Measurements from ENCODE around the gene ZC3H12C.

ZC3H12C gene

DNA sequence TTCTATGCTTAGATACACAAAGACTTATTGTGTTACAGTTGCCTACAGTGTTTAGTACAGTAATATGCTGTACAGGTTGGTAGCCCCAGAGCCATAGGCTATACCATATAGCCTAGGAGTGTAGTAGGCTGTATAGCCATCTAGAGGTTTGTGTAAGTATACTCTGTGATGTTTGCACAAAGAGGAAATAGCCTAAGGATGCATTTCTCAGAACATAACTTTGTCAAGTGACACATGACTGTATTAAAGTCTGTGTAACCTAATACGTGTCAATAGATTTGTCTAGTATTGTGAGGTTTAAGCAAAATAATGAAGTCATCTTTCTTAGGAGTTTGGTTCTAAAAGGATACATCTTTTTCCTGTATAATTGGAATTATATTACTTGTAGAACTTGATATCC lies 5.5 kb downstream of the ZC3H12C start:
- peak; percentile 11 for DNase-seq (ENCODE audit: low spot score)

DNA sequence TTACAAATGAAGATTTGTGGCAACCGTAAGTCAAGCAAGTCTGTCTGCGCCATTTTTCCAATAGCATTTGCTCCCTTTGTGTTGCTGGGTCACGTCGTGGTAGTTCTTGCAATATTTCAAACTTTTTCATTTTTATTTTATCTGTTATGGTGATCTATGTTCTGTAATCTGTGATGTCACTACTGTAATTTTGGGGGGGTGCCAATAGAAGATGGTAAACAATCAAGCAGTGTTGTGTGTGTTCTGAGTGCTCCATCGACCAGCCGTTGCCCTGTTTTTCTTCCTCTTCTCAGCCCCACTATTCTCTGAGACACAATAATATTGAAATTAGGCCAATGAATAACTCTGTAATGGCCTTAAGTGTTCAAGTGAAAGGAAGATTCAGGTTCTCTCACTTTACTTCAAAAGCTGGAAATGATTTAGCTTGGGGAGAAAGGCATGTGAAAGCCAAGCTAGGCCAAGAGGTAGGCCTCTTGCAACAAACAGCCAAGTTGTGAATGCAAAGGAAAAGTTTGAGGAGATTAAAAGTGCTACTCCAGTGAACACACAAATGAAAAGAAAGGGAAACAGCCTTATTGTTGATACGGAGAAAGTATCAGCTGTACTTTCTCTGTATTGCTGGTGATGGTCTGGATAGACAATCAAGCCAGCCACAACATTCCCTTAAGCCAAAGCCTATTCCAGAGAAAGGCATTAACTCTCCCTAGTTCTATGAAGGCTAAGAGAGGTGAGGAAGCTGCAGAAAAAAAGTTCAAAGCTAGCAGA lies 7.5 kb downstream of the ZC3H12C start:
- no peak for DNase-seq (ENCODE audit: low spot score)

DNA sequence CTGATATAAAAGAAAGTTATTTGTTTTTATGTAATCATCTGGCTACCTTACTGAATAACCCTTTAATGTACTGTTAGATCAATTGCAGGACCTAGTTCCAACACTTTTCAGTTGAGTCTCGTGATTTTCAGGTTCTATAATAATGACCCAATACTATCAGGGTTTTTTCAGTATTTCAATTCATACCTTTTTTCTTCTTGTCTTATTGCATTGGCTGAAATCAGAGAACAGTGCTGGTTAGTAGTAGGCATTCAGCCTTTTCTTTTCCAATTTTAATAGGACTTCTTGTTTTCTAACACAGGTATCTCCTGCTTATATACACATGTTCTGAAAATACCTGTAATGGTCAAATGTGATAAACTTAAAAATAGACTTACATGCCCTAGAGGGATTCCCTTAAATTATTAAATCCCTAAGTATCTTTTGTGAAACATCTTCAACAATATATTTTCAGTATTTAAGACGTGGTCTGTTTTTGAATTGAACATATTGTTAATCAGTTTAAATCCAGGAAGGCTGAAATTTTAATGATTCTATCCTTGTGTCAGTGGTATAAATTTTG lies 13.6 kb downstream of the ZC3H12C start:
- no peak for DNase-seq (ENCODE audit: low spot score)

DNA sequence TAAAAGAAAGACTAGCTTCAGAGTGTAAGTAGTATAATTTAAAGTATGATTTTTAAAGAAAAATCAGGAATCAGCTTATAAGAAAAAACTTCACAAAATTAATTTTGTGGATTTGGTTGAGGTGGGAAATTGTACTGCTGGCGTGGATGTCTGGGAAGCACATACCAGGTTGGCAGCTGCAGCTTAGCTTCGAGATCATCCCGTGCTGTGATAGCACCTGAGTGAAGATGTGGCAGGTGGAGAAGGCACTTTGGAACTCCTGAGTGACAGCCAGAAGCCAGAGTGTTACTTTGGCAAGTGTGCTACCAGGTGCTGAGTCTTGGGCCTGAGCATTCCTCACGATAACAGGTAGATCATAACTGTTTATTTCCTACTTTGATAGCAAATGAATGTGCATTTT lies 17.7 kb downstream of the ZC3H12C start:
- no peak for DNase-seq (ENCODE audit: low spot score)

DNA sequence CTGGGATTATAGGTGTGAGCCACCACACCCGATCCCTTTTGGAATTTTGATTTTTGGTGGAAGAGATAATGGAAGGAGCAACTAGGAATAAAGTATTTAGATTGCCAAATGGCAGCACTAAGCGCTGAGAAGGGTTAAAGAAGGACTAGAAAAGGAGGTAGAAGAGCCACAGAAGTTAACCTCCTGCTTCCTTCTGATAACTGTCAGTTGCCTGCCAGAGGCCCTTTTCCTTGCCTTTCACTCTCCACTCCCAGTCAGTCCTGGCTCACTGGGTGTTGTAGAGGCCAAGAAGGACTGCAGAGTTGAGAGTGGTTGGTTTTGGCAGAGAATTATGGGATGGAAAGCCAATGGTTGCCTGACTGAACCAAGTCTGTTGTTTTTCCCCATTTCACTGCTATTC lies 19.3 kb downstream of the ZC3H12C start:
- DNase-seq (ENCODE audit: low spot score) = no peak

DNA sequence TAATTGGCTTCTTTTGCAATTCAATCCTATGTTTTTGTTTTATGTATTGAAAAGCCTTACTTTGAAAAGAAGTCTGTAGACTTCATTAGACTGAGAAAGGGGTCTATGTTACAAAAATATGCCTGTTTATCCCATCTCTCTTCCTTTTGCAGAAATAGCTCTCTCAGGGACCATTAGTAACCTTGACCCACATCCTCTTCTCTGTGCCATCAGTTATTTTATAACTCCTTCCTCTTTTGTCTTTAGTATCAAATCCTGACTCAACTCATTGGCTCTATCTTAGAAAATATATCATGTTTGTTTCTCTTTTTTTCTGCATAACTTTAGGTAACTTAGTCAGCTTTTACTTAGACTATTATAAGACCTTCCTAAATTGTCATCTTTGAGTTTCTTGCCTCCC lies 20.3 kb downstream of the ZC3H12C start:
- no peak for DNase-seq (ENCODE audit: low spot score)

DNA sequence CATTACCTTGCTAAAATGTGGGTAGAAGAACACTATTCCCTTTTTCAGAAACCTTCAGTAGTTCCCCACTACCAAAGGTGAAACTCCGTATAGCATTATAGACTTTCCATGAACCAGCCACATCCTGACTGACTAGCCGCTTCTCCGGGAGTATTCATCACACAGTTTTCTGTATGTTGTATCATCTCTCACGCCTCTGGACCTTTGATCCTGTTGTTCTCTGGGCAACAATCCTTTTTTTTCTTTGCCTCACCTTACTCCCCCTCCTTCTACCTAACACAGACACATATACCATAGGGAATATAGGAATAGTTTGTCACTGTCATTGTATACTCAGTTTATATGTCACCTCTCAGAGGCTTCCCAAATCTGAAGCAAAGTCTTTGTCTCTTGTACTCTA lies 20.8 kb downstream of the ZC3H12C start:
- no peak for DNase-seq (ENCODE audit: low spot score)

DNA sequence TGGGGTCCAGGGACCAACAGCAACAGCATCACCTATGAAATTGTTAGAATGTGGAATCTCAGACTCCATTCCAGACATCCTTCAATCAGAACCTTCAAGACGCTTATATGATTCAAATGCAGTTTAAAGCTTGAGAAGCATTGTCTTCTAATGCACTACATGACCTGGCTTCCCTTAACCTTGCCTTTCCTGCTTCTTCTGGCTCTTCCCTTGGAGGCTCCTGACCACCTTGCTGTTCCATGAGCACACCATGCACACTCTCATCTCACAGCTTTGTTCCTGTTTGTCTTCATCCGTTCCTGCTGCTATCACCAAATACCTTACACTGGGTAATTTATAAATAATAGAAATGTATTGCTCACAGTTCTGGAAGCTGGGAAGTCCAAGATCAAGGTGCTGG lies 26.1 kb downstream of the ZC3H12C start:
- no peak for DNase-seq (ENCODE audit: low spot score)

DNA sequence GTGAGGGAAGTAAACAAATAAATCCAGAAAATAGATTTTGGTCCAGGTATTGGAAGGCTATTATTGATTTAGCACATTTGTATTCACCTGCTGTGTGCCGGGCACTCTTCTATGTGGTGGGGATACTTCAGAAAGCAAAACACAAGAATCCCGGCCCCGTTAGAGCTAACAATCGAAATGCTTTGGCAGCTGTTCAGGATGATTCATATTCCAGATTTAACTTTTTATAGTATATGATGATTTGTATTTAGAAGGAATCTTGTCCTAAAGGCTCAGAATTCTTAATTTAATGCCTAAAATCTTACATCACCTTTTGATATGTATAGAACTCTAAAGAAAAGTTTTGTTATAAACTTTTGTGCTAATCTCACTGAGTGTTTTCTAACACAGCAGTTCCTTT lies 28.0 kb downstream of the ZC3H12C start:
- no peak for DNase-seq (ENCODE audit: low spot score)

DNA sequence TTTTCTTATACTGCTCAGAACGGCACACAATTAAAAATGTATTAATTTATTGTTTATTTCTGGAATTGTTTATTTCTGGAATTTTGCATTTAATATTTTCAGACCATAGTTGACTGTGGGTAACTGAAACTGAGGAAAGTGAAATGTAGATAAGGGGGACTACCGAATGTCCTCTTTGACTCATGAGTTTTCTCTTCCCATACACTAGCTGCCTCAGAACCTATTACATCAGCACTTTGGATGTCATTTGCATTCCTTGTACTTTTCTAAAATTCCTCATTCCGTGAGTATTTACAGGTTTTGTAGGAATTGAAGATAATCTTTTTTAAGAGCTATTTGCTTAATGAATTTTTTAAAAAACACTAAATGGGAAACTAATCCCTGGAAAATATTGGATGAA lies 29.8 kb downstream of the ZC3H12C start:
- DNase-seq (ENCODE audit: low spot score) = no peak

DNA sequence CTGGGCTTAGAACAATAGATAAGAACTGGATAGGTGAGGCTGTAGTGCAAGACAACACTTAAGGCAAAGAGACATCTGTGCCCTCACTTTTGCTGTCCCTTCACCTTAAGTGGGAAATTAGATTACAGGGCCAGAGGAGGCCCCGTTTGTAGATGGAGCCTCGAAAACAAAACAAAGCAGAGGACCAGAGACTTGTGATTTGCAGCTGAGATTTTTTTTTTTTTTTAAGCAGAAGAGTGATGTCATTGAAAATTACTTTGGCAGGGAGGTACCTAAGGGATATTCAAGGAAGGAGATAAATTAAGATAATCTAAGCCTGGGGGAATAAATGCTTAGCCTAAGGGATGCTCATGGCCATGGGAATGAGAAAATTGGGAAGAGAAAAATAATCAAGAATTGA lies 31.4 kb downstream of the ZC3H12C start:
- DNase-seq (ENCODE audit: low spot score) = no peak

DNA sequence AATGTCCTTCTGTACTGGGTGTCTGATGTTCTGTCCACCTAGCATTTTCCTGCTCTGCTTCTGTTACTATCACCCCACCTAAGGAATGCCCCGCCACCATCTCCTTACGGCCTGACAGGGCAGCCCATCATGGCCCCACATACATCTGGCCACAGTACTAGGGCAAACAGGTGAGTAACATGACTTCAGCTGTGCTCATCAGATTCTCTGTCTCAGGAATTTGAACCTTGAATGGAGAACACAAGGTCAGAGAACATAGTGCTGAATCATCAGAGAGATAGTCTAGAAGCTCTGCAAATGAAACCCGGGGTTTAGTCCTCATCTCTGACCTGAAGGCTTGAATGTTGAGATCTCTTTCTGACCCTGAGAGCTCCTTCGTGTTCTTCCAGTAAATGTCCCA lies 32.4 kb downstream of the ZC3H12C start:
- no peak for DNase-seq (ENCODE audit: low spot score)

DNA sequence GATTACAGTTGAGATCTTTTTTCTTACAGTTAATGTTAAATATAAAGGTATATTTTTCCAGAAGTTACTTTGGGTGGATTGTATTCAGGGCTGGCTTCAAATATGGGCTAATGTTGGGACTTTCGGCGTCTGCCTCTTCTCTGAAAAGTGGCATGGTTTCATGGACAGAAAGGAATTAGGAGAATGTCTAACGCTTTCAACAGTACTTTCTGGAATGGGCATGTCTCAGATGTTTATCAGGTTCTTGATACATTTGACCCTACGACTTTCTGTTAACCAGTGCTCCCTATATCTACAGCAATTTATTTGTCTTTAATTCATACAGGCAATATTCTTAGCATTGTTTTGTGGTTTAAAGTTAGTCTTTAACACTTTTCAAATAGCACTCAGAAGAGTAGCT lies 33.7 kb downstream of the ZC3H12C start:
- no peak for DNase-seq (ENCODE audit: low spot score)

DNA sequence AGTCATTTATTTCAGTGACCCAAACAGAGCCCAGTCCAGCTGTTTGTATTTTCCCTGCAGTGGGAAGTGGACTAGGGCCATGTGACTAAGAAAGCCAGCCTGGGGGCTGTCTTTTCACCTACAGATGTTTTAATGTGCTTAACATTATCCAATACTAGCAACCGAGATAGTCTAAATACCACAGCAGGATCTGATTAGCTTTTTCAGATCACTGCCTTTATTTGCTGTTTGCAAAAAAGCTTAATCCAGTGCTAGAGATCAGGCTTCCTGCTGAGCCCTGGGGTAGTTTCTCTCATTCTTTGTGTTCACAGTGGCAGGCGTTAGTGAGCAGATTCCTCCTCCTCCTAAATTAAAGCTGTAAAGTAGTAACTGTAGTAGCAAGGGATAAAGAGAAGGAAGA lies 35.0 kb downstream of the ZC3H12C start:
- no peak for DNase-seq (ENCODE audit: low spot score)

DNA sequence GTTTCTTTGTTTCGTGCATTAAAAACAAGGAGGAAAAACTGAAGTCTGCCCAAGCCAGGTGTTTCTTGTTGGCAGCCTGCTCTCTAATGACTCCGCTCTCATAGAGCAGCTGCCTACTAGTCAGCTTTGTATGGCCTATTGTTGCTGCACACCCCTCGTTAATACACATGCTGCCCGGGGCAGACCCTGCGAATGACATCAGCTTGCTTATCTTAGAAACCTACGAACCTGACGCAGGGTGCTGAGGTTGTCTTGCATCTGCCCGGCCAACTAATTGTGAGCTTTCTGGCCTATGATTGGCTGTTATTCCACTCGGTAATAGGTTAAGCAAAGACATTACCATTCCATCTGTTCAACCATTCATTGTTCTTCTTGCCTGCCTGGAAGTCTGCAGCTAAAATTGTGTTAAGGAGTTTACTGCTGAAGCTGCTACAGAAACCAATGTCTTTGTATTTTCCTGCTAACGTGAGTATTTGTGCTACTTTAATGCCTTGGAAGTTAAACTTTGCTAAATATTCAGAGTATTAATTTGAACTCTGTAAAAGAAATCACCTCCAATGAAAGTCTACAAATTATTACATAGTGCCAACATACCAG lies 37.5 kb downstream of the ZC3H12C start:
- no peak for DNase-seq (ENCODE audit: low spot score)

DNA sequence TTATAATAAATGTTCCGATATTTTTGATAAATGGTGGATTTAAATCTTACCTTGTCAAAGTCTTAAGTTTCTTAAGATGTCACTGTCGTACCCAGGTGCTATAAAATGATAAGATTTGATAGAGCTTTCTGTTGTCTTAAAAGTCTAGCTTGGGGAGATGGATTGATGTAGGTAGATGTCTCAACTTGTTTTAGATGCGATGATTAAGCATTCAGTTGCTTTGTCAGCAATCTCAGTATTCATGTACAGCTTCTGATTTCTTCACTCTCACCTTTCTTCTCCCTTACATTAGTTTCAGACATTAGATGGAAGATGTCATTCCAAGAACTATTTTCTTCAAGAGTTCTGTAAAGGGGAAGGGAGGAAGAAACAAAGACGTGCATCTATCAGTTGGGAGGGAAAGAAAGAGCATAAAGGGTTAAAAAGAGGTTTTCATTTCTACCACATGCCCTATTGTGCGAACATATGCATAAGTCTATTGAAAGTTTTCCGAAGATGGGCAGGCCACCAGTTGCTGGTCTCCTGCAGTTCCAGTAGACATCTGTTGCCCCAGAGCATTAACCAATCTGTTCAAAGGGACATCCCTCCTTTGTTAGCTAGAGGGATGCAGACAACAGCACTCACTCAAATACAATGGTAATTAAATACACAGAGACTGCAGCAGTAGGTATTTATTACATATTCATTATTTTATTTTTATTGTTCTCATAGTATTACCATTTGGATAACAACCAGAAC lies 38.4 kb downstream of the ZC3H12C start:
- no peak for DNase-seq (ENCODE audit: low spot score)

DNA sequence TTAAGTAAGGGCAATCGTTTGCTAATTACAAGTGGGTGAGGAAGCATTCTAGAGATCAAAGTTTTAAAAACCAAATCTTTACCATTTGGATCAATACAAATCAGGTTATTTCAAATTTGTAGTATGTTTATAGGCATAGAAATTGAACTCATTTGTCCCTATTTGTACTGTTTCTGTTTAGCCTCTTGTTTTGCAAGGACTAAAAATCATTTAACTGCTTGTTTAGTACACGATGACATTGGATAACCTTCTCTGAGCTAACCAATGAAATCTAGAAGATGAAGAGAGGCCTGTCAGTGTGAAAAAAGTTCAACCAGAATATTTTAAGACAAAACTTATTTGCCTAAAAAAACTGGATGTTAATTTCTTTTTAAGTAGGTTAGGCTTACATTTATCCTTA lies 40.0 kb downstream of the ZC3H12C start:
- no peak for DNase-seq (ENCODE audit: low spot score)

DNA sequence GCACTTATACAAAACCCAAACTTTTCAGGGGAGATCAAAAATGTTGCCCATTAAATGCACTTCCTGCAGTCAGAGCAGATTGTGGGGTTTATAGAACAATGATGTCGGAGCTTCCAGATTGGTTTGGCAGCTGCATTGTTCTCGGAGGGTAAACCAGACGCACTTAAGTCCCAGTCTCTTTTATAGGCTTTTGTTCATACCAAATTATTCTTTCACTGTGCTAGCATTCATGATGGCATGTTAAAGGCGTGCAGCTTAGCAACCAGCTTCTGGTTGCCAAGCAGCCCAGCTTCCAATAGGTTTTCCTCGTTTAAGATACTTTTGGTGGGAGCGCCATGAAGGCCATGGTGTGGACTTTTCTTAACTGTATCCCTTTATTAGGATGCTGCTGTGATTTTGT lies 40.9 kb downstream of the ZC3H12C start:
- no peak for DNase-seq (ENCODE audit: low spot score)

DNA sequence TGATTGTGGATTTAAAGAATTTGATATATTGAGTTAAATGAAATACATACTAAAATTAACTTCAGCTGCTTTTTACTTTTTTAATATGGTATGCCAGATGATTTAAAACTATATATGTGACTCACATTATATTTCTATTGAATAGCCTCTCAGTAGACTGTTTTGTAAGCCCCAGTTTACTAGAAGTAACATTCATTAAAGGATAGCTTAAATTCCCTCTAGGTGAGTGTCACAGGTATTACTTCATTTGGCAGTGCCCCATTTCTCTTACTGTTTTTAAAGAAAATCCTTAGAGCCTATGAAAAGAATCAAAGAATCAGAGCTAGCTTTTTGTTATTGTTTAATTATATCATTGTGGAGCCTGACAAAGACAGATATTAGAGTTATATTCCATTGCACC lies 48.6 kb downstream of the ZC3H12C start:
- no peak for DNase-seq (ENCODE audit: low spot score)

DNA sequence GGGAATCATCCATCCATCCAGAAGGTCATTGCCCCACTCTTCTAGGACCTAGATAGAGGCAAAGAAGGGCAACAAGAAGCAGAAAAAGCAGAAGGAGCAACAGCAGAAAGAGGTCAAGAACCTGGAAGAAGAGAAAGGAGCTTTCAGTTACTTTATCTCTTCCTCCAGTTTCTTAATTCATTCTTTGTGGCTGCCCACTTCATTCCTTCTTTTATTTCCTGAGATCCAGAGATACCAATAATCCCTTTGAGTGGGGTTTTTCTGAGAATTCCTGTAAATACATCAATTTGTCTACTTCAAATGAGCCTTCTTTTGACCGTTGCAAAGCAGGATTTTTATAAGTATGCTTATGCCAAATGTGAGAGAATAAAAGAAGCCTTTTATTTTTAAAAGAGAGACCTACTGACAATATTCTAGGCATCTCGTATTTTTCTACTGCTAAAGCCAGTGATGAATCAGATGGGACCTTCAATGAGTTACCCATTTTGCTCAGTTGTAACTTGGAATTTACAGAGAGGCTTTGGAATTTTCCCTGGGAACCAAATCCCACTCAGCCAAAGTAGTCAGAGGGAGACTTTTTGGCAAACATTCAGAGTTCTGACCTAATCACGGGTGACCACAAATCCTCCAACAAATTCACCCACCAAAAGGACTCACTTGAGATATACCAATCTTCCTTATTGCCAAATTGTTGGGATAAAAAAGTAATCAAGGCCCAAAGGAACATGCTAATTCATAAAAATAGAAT lies 54.9 kb downstream of the ZC3H12C start:
- DNase-seq (ENCODE audit: low spot score) = no peak

DNA sequence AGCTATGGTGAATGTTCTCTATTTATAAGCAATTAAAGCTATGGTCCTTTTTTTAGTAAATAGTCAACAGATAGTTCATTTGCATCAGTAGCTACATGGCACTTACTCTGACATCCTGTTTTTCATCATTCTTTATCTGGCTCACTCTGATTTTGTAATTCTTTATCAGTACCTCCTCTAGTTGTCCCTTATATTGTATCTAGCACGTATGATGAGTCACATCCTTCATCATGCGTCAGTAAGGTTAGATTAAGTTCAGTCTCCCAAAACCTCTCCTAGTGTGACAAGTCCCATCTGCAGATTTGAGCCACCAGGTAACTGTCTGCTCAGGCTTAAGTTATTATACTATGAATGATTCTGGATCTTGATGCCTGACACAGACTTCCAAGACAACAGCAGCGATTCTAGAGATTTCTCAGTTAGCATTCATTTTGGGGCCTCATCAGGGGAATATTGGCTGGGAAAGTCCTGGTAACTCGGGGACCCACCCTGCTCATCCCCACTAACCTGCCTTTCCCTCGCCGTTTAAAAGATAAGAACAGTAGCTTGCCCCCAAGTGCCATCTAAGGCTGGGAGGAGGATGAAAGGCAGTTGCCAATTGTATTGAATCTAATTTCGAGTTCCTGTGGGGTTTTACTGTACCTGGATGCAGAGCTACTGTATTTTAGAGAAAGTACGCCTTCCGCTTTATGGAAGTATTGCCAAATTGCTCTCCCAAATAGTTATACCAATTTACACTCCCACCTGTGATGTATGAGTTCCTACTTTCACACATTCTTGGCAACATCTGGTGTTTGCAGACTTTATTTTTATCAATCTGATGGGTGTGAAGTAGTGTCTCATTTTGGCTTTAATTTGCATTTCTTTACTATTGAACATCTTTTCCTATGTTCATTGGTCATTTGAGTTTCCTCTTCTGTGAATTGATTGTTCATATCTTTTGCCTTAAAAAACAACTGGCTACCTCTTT lies 55.9 kb downstream of the ZC3H12C start:
- DNase-seq (ENCODE audit: low spot score) = peak; percentile 22
